Endodermal cell (in vitro differentiated cells): ENCODE data around the gene GGT7. TPM values are rescaled to one million over a fixed set of nuclear protein-coding genes. Genes with fewer than 3 reads are reported as not detected.

Experiments used
- DNase-seq: peaks from one replicate; pipeline ENCODE4 v3.0.0-alpha.2; 2017
- H3K27ac ChIP-seq: 2 replicates; pipeline ENCODE4 v1.5.1; 2013; ENCODE audit warnings: mild to moderate bottlenecking, low read depth, low read length, moderate library complexity
- H3K27me3 ChIP-seq: 2 replicates; pipeline ENCODE4 v1.6.1; 2013; ENCODE audit warnings: mild to moderate bottlenecking, low read length, moderate library complexity; ENCODE audit not compliant: insufficient read depth, control insufficient read depth, poor library complexity, severe bottlenecking
- H3K36me3 ChIP-seq: 2 replicates; pipeline ENCODE4 v1.7.0; 2013; ENCODE audit warnings: mild to moderate bottlenecking, low read length, moderate library complexity; ENCODE audit not compliant: control insufficient read depth, insufficient read depth
- H3K4me1 ChIP-seq: one replicate; pipeline ENCODE4 v1.7.0; 2013; ENCODE audit warnings: low read length; ENCODE audit not compliant: control insufficient read depth, insufficient read depth
- H3K4me3 ChIP-seq: 2 replicates; pipeline ENCODE4 v1.5.1; 2013; ENCODE audit warnings: mild to moderate bottlenecking, low read length, moderate library complexity
- H3K9ac ChIP-seq: 2 replicates; pipeline ENCODE4 v1.6.1; 2013; ENCODE audit warnings: mild to moderate bottlenecking, low read length, moderate library complexity; ENCODE audit not compliant: poor library complexity, severe bottlenecking; ENCODE audit errors: extremely low read depth
- H3K9me3 ChIP-seq: 2 replicates; pipeline ENCODE4 v1.6.1; 2013; ENCODE audit warnings: mild to moderate bottlenecking, low read length, moderate library complexity; ENCODE audit not compliant: control insufficient read depth
- H3K27ac Mint-ChIP-seq: 2 replicates; pipeline ENCODE4 v1.8.0; 2020; ENCODE audit warnings: mixed read lengths
- H3K27me3 Mint-ChIP-seq: 2 replicates; pipeline ENCODE4 v1.8.0; 2021; ENCODE audit warnings: mild to moderate bottlenecking, mixed read lengths; ENCODE audit not compliant: insufficient read depth
- H3K36me3 Mint-ChIP-seq: 2 replicates; pipeline ENCODE4 v1.8.0; 2020; ENCODE audit warnings: low read depth, mixed read lengths
- H3K4me1 Mint-ChIP-seq: 2 replicates; pipeline ENCODE4 v1.8.0; 2020; ENCODE audit warnings: mixed read lengths
- H3K4me3 Mint-ChIP-seq: 2 replicates; pipeline ENCODE4 v1.8.0; 2020; ENCODE audit warnings: mild to moderate bottlenecking, moderate library complexity, mixed read lengths
- H3K9me3 Mint-ChIP-seq: 2 replicates; pipeline ENCODE4 v1.8.0; 2020; ENCODE audit warnings: mild to moderate bottlenecking, mixed read lengths
- WGBS, 2 experiments: methylation state at CpG; one replicate each; pipeline versions ENCODE4 v1.1.5 to v1.1.7; 2013; ENCODE audit warnings: missing lambda C conversion rate in 2 of 2, mixed read lengths in 1 of 2; ENCODE audit not compliant: insufficient coverage in 1 of 2, insufficient read length in 1 of 2; 5-methylcytosine and 5-hydroxymethylcytosine counted together
- total RNA-seq, 2 donors: library from RNA; stranded (reverse); fragmentation: NEBNext Ultra II Directional in 1 of 2; extraction: Animal tissue kit (Norgen Biotek cat#: 25700) in 1 of 2; gene quantifications; 2 replicates in 1 of 2; 3 replicates in 1 of 2; pipeline ENCODE4 v1.2.1, GENCODE V29; 2021
- TF ChIP-seq, protein P1 (sequence below): fragments of 200-600 bp; sonication (generic); conservative IDR thresholded peaks from 2 replicates; pipeline ENCODE4 v1.5.0; 2021; ENCODE audit warnings: antibody characterized with exemption, mild to moderate bottlenecking

The GGT7 gene
- total RNA-seq, 2 donors from 2014 or later, result 31.8 to 43.3 TPM

DNA sequence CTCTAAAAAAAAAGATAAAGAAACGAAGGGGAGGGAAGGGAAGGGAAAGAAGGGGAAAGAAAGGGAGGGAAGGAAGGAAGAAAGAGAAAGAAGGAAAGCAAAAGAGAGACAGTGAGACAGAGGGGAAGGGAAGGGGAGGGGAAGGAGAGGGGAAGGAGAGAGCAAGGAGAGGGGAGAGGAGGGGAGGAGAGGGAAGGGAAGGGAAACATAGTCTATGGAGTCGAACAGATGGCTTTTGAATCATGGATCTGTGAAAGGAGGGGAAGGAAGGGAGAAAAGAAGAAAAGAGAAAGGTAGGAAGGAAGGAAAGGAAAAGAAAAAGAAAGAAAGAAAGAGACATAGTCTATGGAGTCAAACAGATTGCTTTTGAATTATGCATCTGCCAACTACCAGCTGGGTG is 30.5 kb downstream of the GGT7 start:
- no peak overlapping the region for H3K27ac ChIP-seq
- peaks cover 5% of the 10 kb centered on the region for H3K36me3 ChIP-seq
- WGBS, 2 experiments, result 84 to 93% methylated on average over 1 to 2 of the region's 2 CpGs
- no peaks in the 10 kb centered on the region for H3K4me1 ChIP-seq
- H3K9me3 Mint-ChIP-seq, result no peaks in the 10 kb centered on the region
- H3K27ac Mint-ChIP-seq, result no peak overlapping the region
- H3K9me3 ChIP-seq, result no peaks in the 10 kb centered on the region
- H3K27me3 ChIP-seq, result no peaks in the 10 kb centered on the region
- H3K36me3 Mint-ChIP-seq, result peaks cover 15% of the 10 kb centered on the region
- DNase-seq, result no peak
- H3K4me3 ChIP-seq, result no peak overlapping the region
- H3K27me3 Mint-ChIP-seq, result peaks cover 4% of the 10 kb centered on the region
- H3K4me1 Mint-ChIP-seq, result no peaks in the 10 kb centered on the region
- TF ChIP-seq, protein P1, sequence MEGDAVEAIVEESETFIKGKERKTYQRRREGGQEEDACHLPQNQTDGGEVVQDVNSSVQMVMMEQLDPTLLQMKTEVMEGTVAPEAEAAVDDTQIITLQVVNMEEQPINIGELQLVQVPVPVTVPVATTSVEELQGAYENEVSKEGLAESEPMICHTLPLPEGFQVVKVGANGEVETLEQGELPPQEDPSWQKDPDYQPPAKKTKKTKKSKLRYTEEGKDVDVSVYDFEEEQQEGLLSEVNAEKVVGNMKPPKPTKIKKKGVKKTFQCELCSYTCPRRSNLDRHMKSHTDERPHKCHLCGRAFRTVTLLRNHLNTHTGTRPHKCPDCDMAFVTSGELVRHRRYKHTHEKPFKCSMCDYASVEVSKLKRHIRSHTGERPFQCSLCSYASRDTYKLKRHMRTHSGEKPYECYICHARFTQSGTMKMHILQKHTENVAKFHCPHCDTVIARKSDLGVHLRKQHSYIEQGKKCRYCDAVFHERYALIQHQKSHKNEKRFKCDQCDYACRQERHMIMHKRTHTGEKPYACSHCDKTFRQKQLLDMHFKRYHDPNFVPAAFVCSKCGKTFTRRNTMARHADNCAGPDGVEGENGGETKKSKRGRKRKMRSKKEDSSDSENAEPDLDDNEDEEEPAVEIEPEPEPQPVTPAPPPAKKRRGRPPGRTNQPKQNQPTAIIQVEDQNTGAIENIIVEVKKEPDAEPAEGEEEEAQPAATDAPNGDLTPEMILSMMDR, result no peak
- no peak overlapping the region for H3K9ac ChIP-seq
- H3K4me3 Mint-ChIP-seq, result no peak overlapping the region

DNA sequence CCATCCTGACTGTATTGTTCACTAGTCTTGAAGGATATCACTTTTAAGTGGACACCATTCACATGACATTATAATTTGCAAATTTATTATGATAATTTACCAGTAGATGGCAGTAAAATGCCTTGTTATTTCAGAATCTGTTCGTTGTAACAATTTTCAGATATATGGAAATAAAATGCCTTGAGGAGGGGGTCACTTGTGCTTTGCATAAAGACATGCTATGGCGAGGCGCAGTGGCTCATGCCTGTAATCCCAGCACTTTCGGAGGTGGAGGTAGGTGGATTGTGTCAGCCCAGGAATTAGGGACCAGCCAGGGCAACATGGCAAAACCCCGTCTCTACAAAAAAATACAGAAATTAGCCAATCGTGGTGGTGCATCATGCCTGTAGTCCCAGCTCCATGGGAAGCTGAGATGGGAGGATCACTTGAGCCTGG is 38.2 kb downstream of the GGT7 start:
- WGBS, 2 experiments, result 76 to 88% methylated on average over 4 to 6 of the region's 6 CpGs
- peaks cover 8% of the 10 kb centered on the region for H3K9me3 ChIP-seq
- no peaks in the 10 kb centered on the region for H3K36me3 ChIP-seq
- H3K36me3 Mint-ChIP-seq, result no peaks in the 10 kb centered on the region
- peaks cover 19% of the 10 kb centered on the region for H3K27me3 Mint-ChIP-seq
- peaks cover 16% of the 10 kb centered on the region for H3K27me3 ChIP-seq
- no peak for DNase-seq
- TF ChIP-seq, protein P1, result peak; percentile 66
- H3K9ac ChIP-seq, result no peak overlapping the region
- H3K4me1 Mint-ChIP-seq, result no peaks in the 10 kb centered on the region
- H3K27ac Mint-ChIP-seq, result no peak overlapping the region
- peaks cover 19% of the 10 kb centered on the region for H3K9me3 Mint-ChIP-seq
- H3K4me3 ChIP-seq, result no peak overlapping the region
- no peak overlapping the region for H3K4me3 Mint-ChIP-seq
- H3K4me1 ChIP-seq, result no peaks in the 10 kb centered on the region
- no peak overlapping the region for H3K27ac ChIP-seq

- Histone ChIP-seq H3K4me1 (no peaks in the 10 kb centered on the region), H3K4me3 (no peak overlapping the region), H3K36me3 (no peaks in the 10 kb centered on the region), H3K27ac (no peak overlapping the region), H3K9me3 (peaks cover 8% of the 10 kb centered on the region), H3K27me3 (peaks cover 16% of the 10 kb centered on the region), H3K9ac (no peak overlapping the region)
- H3K27ac Mint-ChIP-seq, result no peak overlapping the region
- no peak overlapping the region for H3K4me3 Mint-ChIP-seq
- peaks cover 19% of the 10 kb centered on the region for H3K9me3 Mint-ChIP-seq
- TF ChIP-seq, protein P1, result no peak
- no peaks in the 10 kb centered on the region for H3K4me1 Mint-ChIP-seq
- WGBS, 2 experiments, result 82 to 87% methylated on average over 5 of the region's 5 CpGs
- peaks cover 21% of the 10 kb centered on the region for H3K27me3 Mint-ChIP-seq
- DNase-seq, result no peak
- H3K36me3 Mint-ChIP-seq, result no peaks in the 10 kb centered on the region
These were observed 40.7 kb downstream of the GGT7 start for GRCh38 chr20:34831936-34832335.
